IPS-18a (cell line): ENCODE results near the gene LAMC1.

Experiments
- H3K27ac ChIP-seq: one replicate; pipeline ENCODE4 v1.5.1; 2013; ENCODE audit warnings: low read length
- H3K27me3 ChIP-seq: one replicate; pipeline ENCODE4 v1.6.1; 2013; ENCODE audit warnings: mild to moderate bottlenecking, low read length; ENCODE audit not compliant: control insufficient read depth, insufficient read depth
- H3K36me3 ChIP-seq: one replicate; pipeline ENCODE4 v1.6.1; 2013; ENCODE audit warnings: low read depth, low read length; ENCODE audit not compliant: control insufficient read depth
- H3K4me1 ChIP-seq: one replicate; pipeline ENCODE4 v1.6.1; 2013; ENCODE audit warnings: low read depth, low read length; ENCODE audit not compliant: control insufficient read depth
- H3K4me3 ChIP-seq: one replicate; pipeline ENCODE4 v1.5.1; 2013; ENCODE audit warnings: low read length
- H3K9ac ChIP-seq: one replicate; pipeline ENCODE4 v1.6.1; 2013; ENCODE audit warnings: mild to moderate bottlenecking, low read length, moderate library complexity
- H3K9me3 ChIP-seq: one replicate; pipeline ENCODE4 v1.6.1; 2013; ENCODE audit warnings: low read depth, low read length; ENCODE audit not compliant: control insufficient read depth

Gene LAMC1

GRCh38 chr1:183022202-183023145 lies 746 bp upstream of the LAMC1 start:
- peak overlapping the region; percentile 87 for H3K27ac ChIP-seq
- H3K9ac ChIP-seq: peak overlapping the region; percentile 77
- peaks cover 12% of the 10 kb centered on the region for H3K27me3 ChIP-seq
- H3K4me1 ChIP-seq: peaks cover 42% of the 10 kb centered on the region
- H3K36me3 ChIP-seq: peaks cover 4% of the 10 kb centered on the region
- peak overlapping the region; percentile 80 for H3K4me3 ChIP-seq
- H3K9me3 ChIP-seq: no peaks in the 10 kb centered on the region

DNA sequence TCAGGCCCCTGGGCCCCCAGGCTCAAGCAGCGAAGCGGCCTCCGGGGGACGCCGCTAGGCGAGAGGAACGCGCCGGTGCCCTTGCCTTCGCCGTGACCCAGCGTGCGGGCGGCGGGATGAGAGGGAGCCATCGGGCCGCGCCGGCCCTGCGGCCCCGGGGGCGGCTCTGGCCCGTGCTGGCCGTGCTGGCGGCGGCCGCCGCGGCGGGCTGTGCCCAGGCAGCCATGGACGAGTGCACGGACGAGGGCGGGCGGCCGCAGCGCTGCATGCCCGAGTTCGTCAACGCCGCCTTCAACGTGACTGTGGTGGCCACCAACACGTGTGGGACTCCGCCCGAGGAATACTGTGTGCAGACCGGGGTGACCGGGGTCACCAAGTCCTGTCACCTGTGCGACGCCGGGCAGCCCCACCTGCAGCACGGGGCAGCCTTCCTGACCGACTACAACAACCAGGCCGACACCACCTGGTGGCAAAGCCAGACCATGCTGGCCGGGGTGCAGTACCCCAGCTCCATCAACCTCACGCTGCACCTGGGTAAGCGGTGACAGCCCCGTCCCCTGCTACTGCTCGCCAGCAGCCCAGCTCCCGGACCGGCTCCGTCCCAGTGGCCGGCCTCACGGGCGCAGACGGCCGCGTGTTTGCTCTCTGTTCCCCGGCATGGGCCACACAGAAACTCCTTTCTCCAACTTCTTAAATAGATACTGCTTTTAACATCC lies 539 bp downstream of the LAMC1 start:
- Histone ChIP-seq H3K9ac (peak overlapping the region; percentile 69), H3K9me3 (no peaks in the 10 kb centered on the region), H3K4me1 (peaks cover 51% of the 10 kb centered on the region), H3K4me3 (peak overlapping the region; percentile 98), H3K27ac (no peak overlapping the region), H3K36me3 (peaks cover 4% of the 10 kb centered on the region), H3K27me3 (peaks cover 12% of the 10 kb centered on the region)

GRCh38 chr1:183024317-183025009 lies 1.2 kb downstream of the LAMC1 start:
- Histone ChIP-seq H3K27ac (no peak overlapping the region), H3K9ac (peak overlapping the region; percentile 69), H3K9me3 (no peaks in the 10 kb centered on the region), H3K4me3 (peak overlapping the region; percentile 98), H3K4me1 (peaks cover 58% of the 10 kb centered on the region), H3K27me3 (peaks cover 12% of the 10 kb centered on the region), H3K36me3 (peaks cover 4% of the 10 kb centered on the region)

- H3K36me3 ChIP-seq: peaks cover 4% of the 10 kb centered on the region
- H3K27me3 ChIP-seq: peaks cover 12% of the 10 kb centered on the region
Observed at GRCh38 chr1:183025010-183025337, 1.8 kb downstream of the LAMC1 start.

DNA sequence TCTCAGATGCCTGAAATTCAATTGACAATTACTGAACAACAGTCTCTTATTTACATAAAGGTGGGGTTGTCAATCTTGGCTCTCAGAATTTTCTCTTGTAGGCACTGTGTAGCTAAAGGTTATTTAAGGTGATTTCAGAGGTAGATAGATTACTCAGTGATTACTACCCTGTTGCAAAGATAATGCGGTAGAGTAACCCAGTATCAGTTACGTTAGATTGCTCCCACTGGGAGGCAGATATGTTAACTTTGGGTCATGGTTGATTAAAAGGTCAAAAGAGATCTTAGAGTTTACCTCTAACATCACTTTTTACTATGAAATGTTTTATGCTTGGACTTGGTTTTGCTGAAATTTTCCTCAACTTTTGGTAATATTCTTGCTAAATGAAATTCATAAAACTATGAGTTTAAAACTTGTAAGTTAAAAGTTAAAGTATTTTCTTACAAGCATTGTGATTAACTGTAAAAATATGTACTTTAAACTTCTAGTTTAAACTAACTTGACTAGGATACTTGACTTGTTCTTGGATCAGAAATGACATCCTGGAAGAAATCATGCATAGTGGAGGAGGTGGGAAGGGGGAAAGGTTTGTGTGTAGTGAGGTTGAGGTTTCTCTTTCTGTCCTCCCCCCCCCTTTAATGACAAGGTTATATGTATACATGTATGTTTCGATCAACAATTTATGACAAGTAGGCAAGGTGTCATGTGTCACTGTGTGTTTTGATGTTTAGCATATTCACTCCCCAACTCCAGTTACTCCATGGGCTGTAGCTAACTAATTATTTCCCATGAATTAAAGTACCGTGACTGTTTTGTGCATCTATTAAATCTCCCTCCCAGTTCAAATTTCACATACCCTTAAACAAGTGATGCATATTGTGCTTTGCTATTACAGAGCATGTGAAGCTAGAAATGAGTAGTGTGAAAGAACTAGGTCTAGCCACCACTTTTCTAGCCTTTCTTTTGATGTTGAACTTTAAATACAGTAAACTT lies 2.9 kb downstream of the LAMC1 start:
- Histone ChIP-seq H3K27ac (no peak overlapping the region), H3K4me3 (peak overlapping the region; percentile 98), H3K9ac (no peak overlapping the region), H3K9me3 (no peaks in the 10 kb centered on the region), H3K36me3 (peaks cover 4% of the 10 kb centered on the region), H3K4me1 (peaks cover 64% of the 10 kb centered on the region), H3K27me3 (peaks cover 12% of the 10 kb centered on the region)

More at GRCh38 chr1:183025010-183025337, 1.8 kb downstream of the LAMC1 start:
- Histone ChIP-seq H3K9ac (peak overlapping the region; percentile 69), H3K27ac (no peak overlapping the region), H3K4me1 (peaks cover 64% of the 10 kb centered on the region), H3K4me3 (peak overlapping the region; percentile 98), H3K9me3 (no peaks in the 10 kb centered on the region)

DNA sequence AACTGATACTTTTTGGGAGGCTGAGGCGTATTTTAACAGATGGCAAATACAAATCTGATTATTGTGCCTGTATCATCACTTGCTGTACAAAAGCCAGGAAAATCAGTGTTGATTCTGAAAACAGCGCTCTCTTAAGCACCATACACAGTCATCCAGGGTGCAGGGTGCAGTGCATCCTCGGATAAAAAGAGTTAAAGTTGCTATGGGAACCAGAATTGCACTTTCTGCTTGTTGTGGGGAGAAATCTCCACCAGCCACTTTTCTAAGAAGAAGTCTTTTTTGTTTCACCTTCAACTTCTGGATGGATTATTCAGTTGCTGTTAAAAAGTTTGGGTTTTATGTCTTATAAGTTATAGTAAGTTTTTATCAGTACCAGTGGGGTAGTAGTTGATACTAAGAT lies 3.8 kb downstream of the LAMC1 start:
- Histone ChIP-seq H3K9me3 (no peaks in the 10 kb centered on the region), H3K4me3 (no peak overlapping the region), H3K4me1 (peaks cover 54% of the 10 kb centered on the region), H3K9ac (no peak overlapping the region), H3K36me3 (peaks cover 4% of the 10 kb centered on the region), H3K27ac (no peak overlapping the region), H3K27me3 (peaks cover 12% of the 10 kb centered on the region)

GRCh38 chr1:183027791-183028190 lies 4.6 kb downstream of the LAMC1 start:
- peaks cover 12% of the 10 kb centered on the region for H3K27me3 ChIP-seq
- H3K4me3 ChIP-seq: no peak overlapping the region
- H3K9me3 ChIP-seq: no peaks in the 10 kb centered on the region
- H3K27ac ChIP-seq: no peak overlapping the region
- peaks cover 53% of the 10 kb centered on the region for H3K4me1 ChIP-seq
- H3K9ac ChIP-seq: no peak overlapping the region
- H3K36me3 ChIP-seq: peaks cover 4% of the 10 kb centered on the region

- H3K4me1 ChIP-seq: peaks cover 51% of the 10 kb centered on the region
- H3K36me3 ChIP-seq: peaks cover 4% of the 10 kb centered on the region
- H3K4me3 ChIP-seq: no peak overlapping the region
- H3K27ac ChIP-seq: no peak overlapping the region
- H3K9ac ChIP-seq: no peak overlapping the region
- H3K9me3 ChIP-seq: no peaks in the 10 kb centered on the region
- H3K27me3 ChIP-seq: peaks cover 9% of the 10 kb centered on the region
Observed at GRCh38 chr1:183029591-183030000, 6.4 kb downstream of the LAMC1 start.

- H3K27me3 ChIP-seq: peaks cover 5% of the 10 kb centered on the region
- no peak overlapping the region for H3K4me3 ChIP-seq
- H3K27ac ChIP-seq: no peak overlapping the region
- H3K9ac ChIP-seq: no peak overlapping the region
- no peaks in the 10 kb centered on the region for H3K9me3 ChIP-seq
- peaks cover 4% of the 10 kb centered on the region for H3K36me3 ChIP-seq
- peaks cover 47% of the 10 kb centered on the region for H3K4me1 ChIP-seq
Observed at GRCh38 chr1:183030053-183030452, 6.8 kb downstream of the LAMC1 start.

DNA sequence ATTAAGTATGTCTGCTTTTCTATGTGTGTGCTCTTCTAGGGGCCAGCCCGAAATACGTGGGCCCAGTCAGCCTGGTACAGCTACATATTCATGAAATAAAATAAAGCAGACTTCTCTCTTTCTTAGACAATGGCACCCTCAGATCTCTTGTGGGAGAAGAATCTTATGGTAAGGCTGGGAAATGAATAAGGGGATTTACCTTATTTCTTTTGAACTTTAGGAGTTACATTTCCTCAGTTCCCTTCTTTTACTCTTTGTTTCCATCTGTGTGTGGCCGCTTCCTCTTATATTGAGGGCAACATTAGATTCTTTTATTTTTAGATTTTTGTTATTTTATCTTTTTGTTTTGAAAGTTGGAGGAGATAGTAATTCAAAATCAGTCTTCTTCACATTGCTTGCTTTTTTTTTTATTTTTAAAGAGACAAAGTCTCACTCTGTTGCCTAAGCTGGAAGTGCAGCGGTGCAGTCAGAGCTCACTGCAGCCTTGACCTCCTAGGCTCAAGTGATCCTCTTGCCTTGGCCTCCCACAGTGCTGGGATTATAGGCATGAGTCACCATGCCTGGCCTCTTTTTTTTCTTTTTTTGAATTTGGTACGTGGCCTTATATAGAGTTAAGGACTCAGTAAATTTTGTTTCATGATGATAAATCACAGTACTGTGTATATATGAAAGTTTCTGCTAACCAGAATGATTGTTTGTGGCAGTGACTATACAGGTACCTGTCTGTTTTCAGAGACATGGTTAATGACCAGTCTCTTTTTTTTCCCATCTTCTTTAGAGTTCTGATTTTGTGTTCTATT lies 9.1 kb downstream of the LAMC1 start:
- Histone ChIP-seq H3K9me3 (no peaks in the 10 kb centered on the region), H3K36me3 (no peaks in the 10 kb centered on the region), H3K4me1 (peaks cover 36% of the 10 kb centered on the region), H3K27ac (no peak overlapping the region), H3K9ac (no peak overlapping the region), H3K4me3 (no peak overlapping the region), H3K27me3 (no peaks in the 10 kb centered on the region)
